ENCODE data around the gene GALNTL6. TPM values are rescaled to one million over a fixed set of nuclear protein-coding genes. Genes with fewer than 3 reads are reported as not detected.

Gene GALNTL6
- total RNA-seq, 1 experiment from 2014 or later, result not detected

GRCh38 chr4:172838111-172838510 is 1024.9 kb downstream of the GALNTL6 start:
- H3K18ac ChIP-seq (ENCODE audit: insufficient read length, low read depth, low read length), result peak overlapping the region; percentile 34
- no peaks in the 10 kb centered on the region for H3K79me2 ChIP-seq (ENCODE audit: insufficient read depth, low read length)
- peaks cover 17 to 18% of the 10 kb centered on the region in 2 experiments for H3K4me1 Mint-ChIP-seq
- no peak overlapping the region for H3K27ac ChIP-seq (ENCODE audit: insufficient read length, low read depth, low read length)
- no peak overlapping the region for H2BK5ac ChIP-seq (ENCODE audit: insufficient read length, low read length)
- H3K23me2 ChIP-seq (ENCODE audit: insufficient read length, low read depth, low read length, poor library complexity, severe bottlenecking), result no peaks in the 10 kb centered on the region
- no peak overlapping the region for H3K4ac ChIP-seq (ENCODE audit: low read depth, low read length)
- H4K91ac ChIP-seq (ENCODE audit: insufficient read length, low read depth, low read length), result no peak overlapping the region
- no peaks in the 10 kb centered on the region for H3K9me3 ChIP-seq (ENCODE audit: control insufficient read depth, low read depth, low read length)
- peak overlapping the region in 2 of 3 experiments; percentile 24 to 78; a peak in 2 of 7 replicates for H3K27ac Mint-ChIP-seq
- no peak overlapping the region for H3K23ac ChIP-seq (ENCODE audit: insufficient read length, low read depth, low read length)
- H4K5ac ChIP-seq (ENCODE audit: insufficient read length, low read depth, low read length), result no peak overlapping the region
- no peak overlapping the region for H3K9ac ChIP-seq (ENCODE audit: extremely low read depth, insufficient read length, low read length)
- H3K36me3 Mint-ChIP-seq (ENCODE audit: insufficient read depth in 1 of 3, low read depth in 3 of 3), result no peaks in the 10 kb centered on the region
- H3K4me2 ChIP-seq (ENCODE audit: insufficient read depth, insufficient read length, low read length), result no peak overlapping the region
- H3K79me1 ChIP-seq (ENCODE audit: insufficient read depth, low read depth, low read length, poor library complexity, severe bottlenecking), result no peaks in the 10 kb centered on the region
- no peaks in the 10 kb centered on the region; a peak in 1 of 5 replicates for H3K9me3 Mint-ChIP-seq
- no peak overlapping the region for H3K14ac ChIP-seq (ENCODE audit: insufficient read depth, low read length)
- WGBS (ENCODE audit: extremely low coverage, insufficient read length, low lambda C conversion rate), result no CpG with 5 or more reads among the region's 6 CpGs
- H3K56ac ChIP-seq (ENCODE audit: insufficient read length, low read depth, low read length), result no peak overlapping the region
- H2BK20ac ChIP-seq (ENCODE audit: low read depth, low read length, poor library complexity, severe bottlenecking), result no peak overlapping the region
- DNase-seq, result peak; percentile 33
- no peaks in the 10 kb centered on the region for H3K27me3 Mint-ChIP-seq (ENCODE audit: low read depth)
- peak overlapping the region; percentile 71 for H2AFZ ChIP-seq (ENCODE audit: low read length)
- H3K4me3 Mint-ChIP-seq, result no peak overlapping the region
- TF ChIP-seq CTCF (conservative IDR thresholded peaks at IDR 0.05), result no peak
- no peaks in the 10 kb centered on the region for H4K20me1 ChIP-seq (ENCODE audit: control insufficient read depth, insufficient read depth, insufficient read length)
- H3T11ph ChIP-seq (ENCODE audit: low read length), result no peak overlapping the region
- H2BK12ac ChIP-seq (ENCODE audit: insufficient read length, low read depth, low read length), result no peak overlapping the region
- no peaks in the 10 kb centered on the region for H3K27me3 ChIP-seq (ENCODE audit: insufficient read depth, low read length)
- H4K8ac ChIP-seq (replicated peaks; ENCODE audit: insufficient read length, low read depth, low read length), result no peak overlapping the region
- no peak overlapping the region for H2BK15ac ChIP-seq (ENCODE audit: low read depth, low read length)
- no peak overlapping the region for H2AK5ac ChIP-seq (ENCODE audit: insufficient read length, low read length)
- H2BK120ac ChIP-seq (ENCODE audit: low read depth, low read length, poor library complexity, severe bottlenecking), result no peak overlapping the region
- peaks cover 4% of the 10 kb centered on the region; the same call in 1 of the 2 replicates for H3K4me1 ChIP-seq (ENCODE audit: insufficient read depth, low read length)
